KMS-11 (cell line): ENCODE results near the gene WDR5B.

Experiments used
- H2AFZ ChIP-seq: fragments of 200-600 bp; sonication (generic); 2 replicates; pipeline ENCODE4 v1.6.1; 2016; ENCODE audit warnings: antibody characterized with exemption, mixed run types, low read depth
- H3K27ac ChIP-seq: fragments of 200-600 bp; sonication (generic); 2 replicates; pipeline ENCODE4 v1.6.1; 2016; ENCODE audit warnings: mild to moderate bottlenecking, mixed run types
- H3K27me3 ChIP-seq: fragments of 200-600 bp; sonication (generic); 2 replicates; pipeline ENCODE4 v1.6.1; 2017; ENCODE audit warnings: mild to moderate bottlenecking, low read depth, mixed run types, moderate library complexity; ENCODE audit not compliant: insufficient read depth
- H3K36me3 ChIP-seq: fragments of 200-600 bp; sonication (generic); 2 replicates; pipeline ENCODE4 v1.6.1; 2017; ENCODE audit warnings: mild to moderate bottlenecking, mixed run types; ENCODE audit not compliant: insufficient read depth
- H3K4me1 ChIP-seq: fragments of 200-600 bp; sonication (generic); 2 replicates; pipeline ENCODE4 v1.6.1; 2016; ENCODE audit warnings: mild to moderate bottlenecking, low read depth, mixed run types; ENCODE audit not compliant: poor library complexity, severe bottlenecking
- H3K4me2 ChIP-seq: fragments of 200-600 bp; sonication (generic); 2 replicates; pipeline ENCODE4 v1.7.0; 2016; ENCODE audit warnings: mild to moderate bottlenecking, mixed run types
- H3K4me3 ChIP-seq: fragments of 200-600 bp; sonication (generic); IDR thresholded peaks from 2 replicates; pipeline ENCODE4 v1.6.1; 2017; ENCODE audit warnings: low read depth, low read length, mixed read lengths; ENCODE audit not compliant: insufficient read depth
- H3K79me2 ChIP-seq: fragments of 200-600 bp; sonication (generic); 2 replicates; pipeline ENCODE4 v1.6.1; 2016; ENCODE audit warnings: low read depth, mixed run types; ENCODE audit not compliant: insufficient read depth
- H3K9ac ChIP-seq: fragments of 200-600 bp; sonication (generic); 2 replicates; pipeline ENCODE4 v1.6.1; 2016; ENCODE audit warnings: mild to moderate bottlenecking, mixed run types
- H4K20me1 ChIP-seq: fragments of 200-600 bp; sonication (generic); 2 replicates; pipeline ENCODE4 v1.6.1; 2016; ENCODE audit warnings: mild to moderate bottlenecking, mixed run types; ENCODE audit not compliant: insufficient read depth
- TF ChIP-seq, protein P1 (sequence below): fragments of 200-600 bp; sonication (generic); conservative IDR thresholded peaks from 2 replicates; pipeline ENCODE4 v1.6.1; 2017; ENCODE audit warnings: low read depth, mild to moderate bottlenecking, antibody characterized with exemption, low read length, moderate library complexity, mixed read lengths

WDR5B gene

GRCh38 chr3:122415762-122416654 is at the start of gene WDR5B:
Gene WDR5B (minus strand): TSS chr3:122416062. CDS start chr3:122415528, 534 bp downstream.
- 0 out of 2 replicates have a peak, but pooled peaks cover 8% of the 10 kb centered on the region for H3K79me2 ChIP-seq
- peak within 1 kb of the TSS; percentile 98 for H3K4me3 ChIP-seq
- TF ChIP-seq, protein P1, sequence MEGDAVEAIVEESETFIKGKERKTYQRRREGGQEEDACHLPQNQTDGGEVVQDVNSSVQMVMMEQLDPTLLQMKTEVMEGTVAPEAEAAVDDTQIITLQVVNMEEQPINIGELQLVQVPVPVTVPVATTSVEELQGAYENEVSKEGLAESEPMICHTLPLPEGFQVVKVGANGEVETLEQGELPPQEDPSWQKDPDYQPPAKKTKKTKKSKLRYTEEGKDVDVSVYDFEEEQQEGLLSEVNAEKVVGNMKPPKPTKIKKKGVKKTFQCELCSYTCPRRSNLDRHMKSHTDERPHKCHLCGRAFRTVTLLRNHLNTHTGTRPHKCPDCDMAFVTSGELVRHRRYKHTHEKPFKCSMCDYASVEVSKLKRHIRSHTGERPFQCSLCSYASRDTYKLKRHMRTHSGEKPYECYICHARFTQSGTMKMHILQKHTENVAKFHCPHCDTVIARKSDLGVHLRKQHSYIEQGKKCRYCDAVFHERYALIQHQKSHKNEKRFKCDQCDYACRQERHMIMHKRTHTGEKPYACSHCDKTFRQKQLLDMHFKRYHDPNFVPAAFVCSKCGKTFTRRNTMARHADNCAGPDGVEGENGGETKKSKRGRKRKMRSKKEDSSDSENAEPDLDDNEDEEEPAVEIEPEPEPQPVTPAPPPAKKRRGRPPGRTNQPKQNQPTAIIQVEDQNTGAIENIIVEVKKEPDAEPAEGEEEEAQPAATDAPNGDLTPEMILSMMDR: no peak; the same call in 1 of the 2 replicates
- no peaks in the 10 kb centered on the region for H4K20me1 ChIP-seq
- H3K4me2 ChIP-seq: peak within 1 kb of the TSS; percentile 88
- H3K27me3 ChIP-seq: no peaks in the 10 kb centered on the region
- H3K4me1 ChIP-seq: peaks cover 24% of the 10 kb centered on the region
- H3K9ac ChIP-seq: peak within 1 kb of the TSS; percentile 76
- no peaks in the 10 kb centered on the region for H3K36me3 ChIP-seq
- H3K27ac ChIP-seq: peak within 1 kb of the TSS; percentile 96
- peak within 1 kb of the TSS; percentile 65 for H2AFZ ChIP-seq

DNA sequence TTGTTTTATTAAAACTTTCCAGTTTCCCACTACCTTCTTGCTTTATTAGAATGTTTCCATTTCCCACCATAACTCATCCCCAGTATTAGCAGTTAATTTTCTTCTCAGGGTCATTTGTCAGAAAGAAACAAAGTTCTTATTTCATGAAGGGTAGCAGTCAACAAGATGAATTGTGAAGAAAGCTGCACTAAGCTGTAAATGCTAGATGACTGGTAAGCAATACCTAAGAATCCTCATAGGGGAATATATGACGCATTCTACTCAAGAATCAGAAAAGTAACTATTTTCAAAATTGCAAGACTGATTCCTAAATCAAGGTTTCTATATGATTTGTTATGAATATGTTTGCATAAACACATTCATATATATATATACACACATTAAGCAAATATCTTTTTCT is 48.8 kb upstream of the WDR5B start:
- H3K4me1 ChIP-seq: peaks cover 3% of the 10 kb centered on the region
- H3K79me2 ChIP-seq: no peaks in the 10 kb centered on the region
- TF ChIP-seq, protein P1: no peak
- no peak overlapping the region for H3K9ac ChIP-seq
- no peak overlapping the region for H3K4me3 ChIP-seq
- H3K36me3 ChIP-seq: 0 out of 2 replicates have a peak, but pooled peaks cover 4% of the 10 kb centered on the region
- H3K4me2 ChIP-seq: no peak overlapping the region
- H3K27me3 ChIP-seq: no peaks in the 10 kb centered on the region
- H4K20me1 ChIP-seq: 0 out of 2 replicates have a peak, but pooled peaks cover 3% of the 10 kb centered on the region
- H3K27ac ChIP-seq: no peak overlapping the region
- no peak overlapping the region for H2AFZ ChIP-seq

DNA sequence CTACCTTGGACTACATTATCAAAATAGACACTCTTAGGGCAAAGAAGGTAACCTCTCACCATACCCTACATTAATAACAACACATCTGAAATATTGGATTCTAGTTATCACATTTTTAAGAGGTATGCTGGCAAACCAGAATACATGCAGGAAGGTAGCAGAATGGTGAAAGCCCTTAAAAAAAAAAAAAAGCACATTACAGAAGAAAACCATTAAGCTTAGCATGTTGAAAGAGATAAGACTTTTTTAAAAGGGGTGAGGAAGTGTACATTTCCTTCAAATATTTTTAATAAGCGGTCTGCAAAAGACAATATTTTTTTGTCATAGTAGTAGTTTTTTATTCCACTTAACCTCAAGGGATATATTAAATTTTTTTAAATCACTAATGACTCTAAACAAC is 46.5 kb upstream of the WDR5B start:
- H3K9ac ChIP-seq: no peak overlapping the region
- H3K4me3 ChIP-seq: no peak overlapping the region
- H3K27me3 ChIP-seq: no peaks in the 10 kb centered on the region
- H3K4me1 ChIP-seq: no peaks in the 10 kb centered on the region
- H3K4me2 ChIP-seq: no peak overlapping the region
- 0 out of 2 replicates have a peak, but pooled peaks cover 4% of the 10 kb centered on the region for H3K36me3 ChIP-seq
- no peaks in the 10 kb centered on the region for H4K20me1 ChIP-seq
- TF ChIP-seq, protein P1: no peak
- no peak overlapping the region for H2AFZ ChIP-seq
- H3K79me2 ChIP-seq: no peaks in the 10 kb centered on the region
- H3K27ac ChIP-seq: no peak overlapping the region

GRCh38 chr3:122461806-122462205 is 45.9 kb upstream of the WDR5B start:
- no peaks in the 10 kb centered on the region for H3K4me1 ChIP-seq
- H3K9ac ChIP-seq: no peak overlapping the region
- H2AFZ ChIP-seq: no peak overlapping the region
- H3K4me3 ChIP-seq: no peak overlapping the region
- H3K36me3 ChIP-seq: 0 out of 2 replicates have a peak, but pooled peaks cover 4% of the 10 kb centered on the region
- no peaks in the 10 kb centered on the region for H4K20me1 ChIP-seq
- H3K79me2 ChIP-seq: no peaks in the 10 kb centered on the region
- TF ChIP-seq, protein P1: no peak
- no peaks in the 10 kb centered on the region for H3K27me3 ChIP-seq
- H3K4me2 ChIP-seq: no peak overlapping the region
- H3K27ac ChIP-seq: no peak overlapping the region
